ENCODE measurements around the gene DNAH2. TPM values are rescaled to one million over a fixed set of nuclear protein-coding genes. Genes with fewer than 3 reads are reported as not detected.

The DNAH2 gene
- total and polyA plus RNA-seq, 9 of the 15 experiments (the other 6 are each of a cell fraction or from before 2014, with no cell fraction given), result 0.03 TPM; not detected in 8

GRCh38 chr17:7794075-7794663 lies 76.6 kb downstream of the DNAH2 start:
- no peak for FAIRE-seq
- Histone ChIP-seq H3K4me3 (no peak overlapping the region), H3K27me3 (ENCODE audit: control insufficient read depth in 2 of 2, insufficient read depth in 2 of 2, low read length in 2 of 2) (peaks cover 29 to 61% of the 10 kb centered on the region in 2 experiments), H3K79me2 (ENCODE audit: control insufficient read depth, insufficient read depth, low read length) (no peaks in the 10 kb centered on the region), H3K4me1 (replicated peaks in 1 of 2; ENCODE audit: control insufficient read depth in 2 of 2, insufficient read depth in 2 of 2, low read length in 2 of 2) (no peaks in the 10 kb centered on the region; a peak in 1 of 5 replicates), H3K9me1 (ENCODE audit: control insufficient read depth, insufficient read depth, low read length) (no peaks in the 10 kb centered on the region), H2AFZ (ENCODE audit: low read depth, low read length) (no peak overlapping the region), H3K9ac (ENCODE audit: insufficient read depth in 1 of 2, low read depth in 2 of 2, low read length in 2 of 2) (no peak overlapping the region), H3K4me2 (ENCODE audit: insufficient read depth, low read length) (no peak overlapping the region), H3K9me3 (replicated peaks; ENCODE audit: control insufficient read depth, insufficient read depth, low read depth, low read length) (no peaks in the 10 kb centered on the region), H3K27ac (ENCODE audit: extremely low read depth, low read depth, low read length) (no peak overlapping the region), H4K20me1 (replicated peaks; ENCODE audit: control insufficient read depth, insufficient read depth, low read length) (no peaks in the 10 kb centered on the region), H3K36me3 (ENCODE audit: control insufficient read depth, insufficient read depth, low read length) (no peaks in the 10 kb centered on the region)
- no peak for DNase-seq (ENCODE audit: extremely low read depth in 1 of 4, low spot score in 3 of 4)
- no peak for ATAC-seq
- in situ Hi-C loops (cut with MboI), result no loop called here
- no TSS peak for BruUV-seq (replicated peaks)
- intact Hi-C loops (cut with micrococcal nuclease), result no loop called here
- ChIA-PET POLR2A (no interaction called here), CTCF (ENCODE audit: low intra/inter-chr PET ratio) (no interaction called here)
- WGBS (ENCODE audit: insufficient coverage, low coverage, missing lambda C conversion rate), result 1% methylated on average over 11 of the region's 19 CpGs
- TF ChIP-seq, protein P1, sequence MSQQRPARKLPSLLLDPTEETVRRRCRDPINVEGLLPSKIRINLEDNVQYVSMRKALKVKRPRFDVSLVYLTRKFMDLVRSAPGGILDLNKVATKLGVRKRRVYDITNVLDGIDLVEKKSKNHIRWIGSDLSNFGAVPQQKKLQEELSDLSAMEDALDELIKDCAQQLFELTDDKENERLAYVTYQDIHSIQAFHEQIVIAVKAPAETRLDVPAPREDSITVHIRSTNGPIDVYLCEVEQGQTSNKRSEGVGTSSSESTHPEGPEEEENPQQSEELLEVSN (IDR thresholded peaks at IDR 0.05; ENCODE audit: borderline replicate concordance in 1 of 2, extremely low read depth in 1 of 2, insufficient read depth in 1 of 2, insufficient read length in 1 of 2, low read depth in 1 of 2, low read length in 1 of 2, poor library complexity in 1 of 2, severe bottlenecking in 1 of 2), result no peak
- no peak for TF ChIP-seq MCM2 (IDR thresholded peaks at IDR 0.05; ENCODE audit: low read depth)
- no peak for TF ChIP-seq DMBX1 (CRISPR knock-in tag; IDR thresholded peaks at IDR 0.05; ENCODE audit: borderline replicate concordance)
- TF ChIP-seq ZNF280B (CRISPR knock-in tag; IDR thresholded peaks at IDR 0.05), result no peak
- TF ChIP-seq RREB1 (CRISPR knock-in tag; IDR thresholded peaks at IDR 0.05), result no peak
- TF ChIP-seq DNMT1 (IDR thresholded peaks at IDR 0.05), result no peak

Data from K562 (cell line).